LNCaP clone FGC (cell line): Measurements from ENCODE around the gene MMP1.
"Not testable (repeated sequence)": the region's sequence is repeated elsewhere in the genome, so short reads cannot be mapped to it uniquely, and the experiment has no call there.

ENCODE experiments used
- DNase-seq: peaks from one replicate; pipeline ENCODE4 v3.0.0-alpha.2; 2011; ENCODE audit warnings: low read depth
- H3K4me3 ChIP-seq: 2 replicates; pipeline ENCODE4 v1.5.1; 2011; ENCODE audit warnings: mild to moderate bottlenecking, low read depth, low read length, control low read depth
- TF ChIP-seq, protein P1 (sequence below): IDR thresholded peaks from 2 replicates; pipeline ENCODE4 v1.5.1; 2012; ENCODE audit warnings: mild to moderate bottlenecking; ENCODE audit not compliant: control insufficient read depth, insufficient read depth; ENCODE audit errors: extremely low read depth

Gene MMP1

DNA sequence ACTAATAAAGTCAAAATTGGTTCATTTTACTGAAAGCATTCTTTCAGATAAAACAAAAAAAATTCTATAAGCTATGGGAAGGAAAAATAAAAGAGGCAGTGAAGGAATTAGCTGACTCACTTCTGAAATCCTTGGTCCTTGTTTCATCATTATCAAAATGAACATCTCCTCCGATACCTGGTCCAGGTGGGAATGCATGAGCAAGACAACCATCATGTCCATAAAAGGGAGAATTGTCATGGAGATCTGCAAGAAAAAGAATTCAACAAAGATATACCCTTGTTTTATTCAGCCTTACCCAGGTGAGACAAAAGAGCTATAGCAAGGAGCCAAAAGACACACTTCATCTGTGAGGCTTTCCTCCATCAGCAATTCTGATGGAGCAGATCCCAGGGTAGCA, 44.7 kb downstream of the MMP1 start:
- no peak overlapping the region for H3K4me3 ChIP-seq
- no peak for DNase-seq
- TF ChIP-seq, protein P1, sequence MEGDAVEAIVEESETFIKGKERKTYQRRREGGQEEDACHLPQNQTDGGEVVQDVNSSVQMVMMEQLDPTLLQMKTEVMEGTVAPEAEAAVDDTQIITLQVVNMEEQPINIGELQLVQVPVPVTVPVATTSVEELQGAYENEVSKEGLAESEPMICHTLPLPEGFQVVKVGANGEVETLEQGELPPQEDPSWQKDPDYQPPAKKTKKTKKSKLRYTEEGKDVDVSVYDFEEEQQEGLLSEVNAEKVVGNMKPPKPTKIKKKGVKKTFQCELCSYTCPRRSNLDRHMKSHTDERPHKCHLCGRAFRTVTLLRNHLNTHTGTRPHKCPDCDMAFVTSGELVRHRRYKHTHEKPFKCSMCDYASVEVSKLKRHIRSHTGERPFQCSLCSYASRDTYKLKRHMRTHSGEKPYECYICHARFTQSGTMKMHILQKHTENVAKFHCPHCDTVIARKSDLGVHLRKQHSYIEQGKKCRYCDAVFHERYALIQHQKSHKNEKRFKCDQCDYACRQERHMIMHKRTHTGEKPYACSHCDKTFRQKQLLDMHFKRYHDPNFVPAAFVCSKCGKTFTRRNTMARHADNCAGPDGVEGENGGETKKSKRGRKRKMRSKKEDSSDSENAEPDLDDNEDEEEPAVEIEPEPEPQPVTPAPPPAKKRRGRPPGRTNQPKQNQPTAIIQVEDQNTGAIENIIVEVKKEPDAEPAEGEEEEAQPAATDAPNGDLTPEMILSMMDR: no peak

DNA sequence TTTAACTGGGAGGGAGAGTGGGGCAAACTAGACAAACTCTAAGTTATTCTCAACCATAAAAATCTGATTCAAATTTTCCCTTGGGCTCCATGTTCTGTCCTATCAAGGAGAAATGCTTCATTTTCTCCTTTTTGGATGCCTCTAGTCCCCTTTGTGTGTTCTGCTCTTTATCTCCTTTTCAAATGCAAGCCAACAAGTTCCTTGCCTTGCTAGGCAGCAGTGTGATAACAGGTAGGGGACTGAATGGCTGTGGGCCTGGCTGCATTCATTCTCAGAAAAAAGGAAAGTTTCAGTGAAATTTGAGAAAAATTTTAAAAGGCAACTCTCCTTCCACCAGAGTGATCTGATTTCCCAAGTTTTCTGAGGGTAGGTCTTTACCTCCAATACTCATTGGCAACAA, 46.3 kb downstream of the MMP1 start:
- no peak overlapping the region for H3K4me3 ChIP-seq
- no peak for DNase-seq
- TF ChIP-seq, protein P1: no peak

DNA sequence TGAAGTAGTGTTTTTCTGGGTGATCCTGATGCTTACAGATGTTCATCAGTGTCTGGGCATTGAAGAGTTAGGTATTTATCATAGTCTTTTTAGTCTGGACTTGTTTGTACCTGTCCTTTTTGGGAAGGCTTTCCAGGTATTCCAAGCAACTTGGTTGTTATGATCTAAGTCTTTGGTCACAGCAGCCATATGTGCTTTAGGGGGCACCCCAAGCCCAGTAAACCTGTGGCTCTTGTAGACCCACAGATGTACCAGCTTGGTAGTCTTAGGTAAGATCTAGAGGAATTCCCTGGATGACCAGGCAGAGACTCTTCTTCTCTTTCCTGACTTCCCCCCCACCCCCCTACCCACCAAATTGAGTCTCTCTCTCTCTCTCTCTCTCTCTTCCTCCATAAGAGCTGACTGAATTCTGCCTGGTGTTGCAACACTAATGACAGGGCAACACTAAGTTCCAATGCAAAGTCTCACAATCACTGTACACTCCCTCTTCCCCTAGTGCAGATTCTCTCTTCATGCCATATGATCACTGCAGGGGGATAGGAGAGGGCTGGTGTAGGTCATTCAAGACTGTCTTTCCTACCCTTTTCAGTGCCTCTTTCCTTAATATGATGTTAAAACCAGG, 48.7 kb downstream of the MMP1 start:
- no peak for DNase-seq
- H3K4me3 ChIP-seq: no peak overlapping the region
- TF ChIP-seq, protein P1: no peak

DNA sequence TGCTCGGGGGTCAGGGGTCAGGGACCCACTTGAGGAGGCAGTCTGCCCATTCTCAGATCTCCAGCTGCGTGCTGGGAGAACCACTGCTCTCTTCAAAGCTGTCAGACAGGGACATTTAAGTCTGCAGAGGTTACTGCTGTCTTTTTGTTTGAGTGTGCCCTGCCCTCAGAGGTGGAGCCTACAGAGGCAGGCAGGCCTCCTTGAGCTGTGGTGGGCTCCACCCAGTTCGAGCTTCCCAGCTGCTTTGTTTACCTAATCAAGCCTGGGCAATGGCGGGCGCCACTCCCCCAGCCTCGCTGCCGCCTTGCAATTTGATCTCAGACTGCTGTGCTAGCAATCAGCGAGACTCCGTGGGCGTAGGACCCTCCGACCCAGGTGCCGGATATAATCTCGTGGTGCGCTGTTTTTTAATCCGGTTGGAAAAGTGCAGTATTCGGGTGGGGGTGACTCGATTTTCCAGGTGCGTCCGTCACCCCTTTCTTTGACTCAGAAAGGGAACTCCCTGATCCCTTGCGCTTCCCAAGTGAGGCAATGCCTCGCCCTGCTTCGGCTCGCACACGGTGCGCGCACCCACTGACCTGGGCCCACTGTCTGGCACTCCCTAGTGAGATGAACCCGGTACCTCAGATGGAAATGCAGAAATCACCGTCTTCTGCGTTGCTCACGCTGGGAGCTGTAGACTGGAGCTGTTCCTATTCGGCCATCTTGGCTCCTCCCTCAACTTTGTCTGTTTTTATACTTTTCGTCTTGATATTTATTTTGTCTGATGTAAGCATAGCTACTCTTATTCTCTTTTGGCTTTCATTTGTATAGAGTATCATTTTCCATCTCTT, 51.0 kb downstream of the MMP1 start:
- DNase-seq: not testable (repeated sequence)

More for the DNA sequence above, 51.0 kb downstream of the MMP1 start:
- not testable (repeated sequence) for H3K4me3 ChIP-seq
